ENCODE results near the gene NACC2. TPM values are rescaled to one million over a fixed set of nuclear protein-coding genes. Genes with fewer than 3 reads are reported as not detected.
"Not testable (repeated sequence)": the region's sequence is repeated elsewhere in the genome, so short reads cannot be mapped to it uniquely, and the experiment has no call there.

The NACC2 gene
- total RNA-seq, 2 donors from 2014 or later = 8.4 to 13.7 TPM

DNA sequence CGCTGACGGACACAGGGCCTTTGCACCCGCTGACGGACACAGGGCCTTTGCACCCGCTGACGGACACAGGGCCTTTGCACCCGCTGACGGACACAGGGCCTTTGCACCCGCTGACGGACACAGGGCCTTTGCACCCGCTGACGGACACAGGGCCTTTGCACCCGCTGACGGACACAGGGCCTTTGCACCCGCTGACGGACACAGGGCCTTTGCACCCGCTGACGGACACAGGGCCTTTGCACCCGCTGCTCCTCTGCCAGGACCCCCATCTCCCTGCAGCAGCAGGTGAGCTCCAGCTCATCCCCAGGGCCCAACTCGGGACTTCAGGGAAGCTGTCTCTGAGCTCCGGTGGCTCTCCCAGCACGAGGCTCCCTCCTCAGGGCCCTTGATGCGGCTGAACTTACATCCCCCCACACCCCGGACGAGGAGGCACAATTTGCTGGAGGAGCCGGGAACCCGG lies 6.6 kb upstream of the NACC2 start:
- H3K9me3 Mint-ChIP-seq; ATAC-seq (replicated peaks in 1 of 2); H3K4me3 Mint-ChIP-seq; H3K27me3 Mint-ChIP-seq (ENCODE audit: low read depth); H3K36me3 Mint-ChIP-seq (ENCODE audit: insufficient read depth in 2 of 2); DNase-seq; H3K27ac Mint-ChIP-seq: not testable (repeated sequence)
- H3K4me1 Mint-ChIP-seq (ENCODE audit: low read depth) = peaks cover 21% of the 10 kb centered on the region

DNA sequence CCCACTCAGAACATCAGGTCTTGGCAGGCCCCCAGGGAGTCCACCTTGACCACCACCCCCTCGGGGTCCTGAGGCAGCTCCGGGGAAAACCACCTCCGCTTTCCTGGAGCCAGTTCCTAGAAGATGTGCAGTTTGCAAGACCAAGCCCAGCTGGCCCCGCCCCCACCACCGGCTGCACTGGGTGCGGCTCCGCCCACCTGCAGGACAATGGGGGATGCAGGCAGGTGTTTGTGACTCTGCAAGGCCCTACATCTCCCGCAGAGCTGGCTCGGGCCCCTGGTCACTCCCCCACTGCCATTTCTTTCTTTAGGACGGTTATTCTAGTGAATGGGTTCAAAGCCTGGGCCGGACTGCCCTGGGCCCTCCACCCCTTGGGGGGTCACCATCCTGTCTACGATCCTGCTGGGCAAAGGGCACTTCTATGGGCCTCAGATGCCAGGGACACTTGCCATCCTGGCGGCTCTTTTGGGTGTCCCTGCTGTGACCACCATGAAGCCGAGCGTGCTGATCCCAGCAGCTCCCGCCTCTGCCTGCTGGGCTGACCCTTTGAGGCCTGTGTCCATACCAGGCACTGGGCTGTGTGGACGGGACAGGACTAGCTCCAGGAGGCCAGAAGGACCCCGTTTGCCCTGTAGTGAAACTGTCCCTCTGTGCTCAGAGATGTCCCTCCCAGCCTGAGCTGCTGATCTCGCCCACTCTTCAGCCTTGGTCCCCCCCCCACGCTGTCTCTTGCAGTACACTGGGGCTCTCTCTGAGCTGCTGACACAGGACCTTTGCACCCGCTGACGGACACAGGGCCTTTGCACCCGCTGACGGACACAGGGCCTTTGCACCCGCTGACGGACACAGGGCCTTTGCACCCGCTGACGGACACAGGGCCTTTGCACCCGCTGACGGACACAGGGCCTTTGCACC lies 5.9 kb upstream of the NACC2 start:
- ATAC-seq (replicated peaks in 1 of 2) (no peak), DNase-seq (no peak)
- Mint-ChIP-seq H3K36me3 (ENCODE audit: insufficient read depth in 2 of 2) (no peaks in the 10 kb centered on the region), H3K9me3 (no peaks in the 10 kb centered on the region), H3K27ac (no peak overlapping the region), H3K27me3 (ENCODE audit: low read depth) (no peaks in the 10 kb centered on the region), H3K4me3 (no peak overlapping the region), H3K4me1 (ENCODE audit: low read depth) (peaks cover 14% of the 10 kb centered on the region)

DNA sequence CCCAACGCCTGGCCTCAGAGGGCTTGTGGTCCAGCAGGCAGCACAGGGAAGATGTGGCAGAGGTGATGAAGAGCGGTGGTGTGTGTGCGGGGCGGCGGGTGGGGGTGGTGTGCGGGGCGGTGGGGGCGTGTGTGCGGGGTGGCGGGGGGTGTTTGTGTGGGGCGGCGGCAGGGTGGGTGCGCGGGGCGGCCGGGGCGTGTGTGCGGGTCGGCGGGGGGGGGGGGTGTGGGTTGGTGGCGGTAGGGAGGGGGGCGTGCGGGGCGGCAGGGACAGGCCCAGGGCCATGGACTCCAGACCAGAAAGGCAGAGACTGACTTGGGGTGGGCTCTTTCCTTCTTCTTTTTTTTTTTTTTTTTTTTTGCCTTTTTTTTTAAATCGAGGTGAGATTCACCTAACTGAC lies 4.5 kb upstream of the NACC2 start:
- no peak for DNase-seq
- Mint-ChIP-seq H3K36me3 (ENCODE audit: insufficient read depth in 2 of 2) (no peaks in the 10 kb centered on the region), H3K4me1 (ENCODE audit: low read depth) (peaks cover 8% of the 10 kb centered on the region), H3K27me3 (ENCODE audit: low read depth) (no peaks in the 10 kb centered on the region), H3K9me3 (no peaks in the 10 kb centered on the region), H3K27ac (no peak overlapping the region), H3K4me3 (no peak overlapping the region)
- ATAC-seq (replicated peaks in 1 of 2) = no peak

DNA sequence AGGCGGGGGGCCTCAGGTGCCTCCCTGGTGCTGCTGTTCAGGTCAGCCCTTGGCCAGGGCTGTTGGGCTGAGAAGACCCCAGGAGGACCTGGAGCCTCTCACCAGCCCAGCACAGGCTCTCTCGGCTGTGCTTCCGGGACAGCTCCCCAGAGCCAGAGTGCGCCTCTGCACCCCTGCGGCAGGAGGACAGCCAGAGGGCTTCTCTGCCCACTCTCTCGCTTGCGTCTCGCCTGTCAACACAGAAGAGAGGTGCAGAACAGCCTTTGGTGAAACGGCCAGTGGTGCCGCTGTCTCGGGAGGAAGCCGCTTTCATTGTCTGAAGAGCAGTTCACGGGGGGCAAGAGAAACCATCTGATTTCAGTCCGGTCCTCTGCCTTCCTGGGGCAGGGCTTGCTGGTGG lies 3.8 kb upstream of the NACC2 start:
- DNase-seq (no peak), ATAC-seq (replicated peaks in 1 of 2) (no peak)
- H3K4me3 Mint-ChIP-seq = peak overlapping the region; percentile 34 to 52
- H3K27me3 Mint-ChIP-seq (ENCODE audit: low read depth) = no peaks in the 10 kb centered on the region
- peaks cover 8% of the 10 kb centered on the region for H3K4me1 Mint-ChIP-seq (ENCODE audit: low read depth)
- H3K36me3 Mint-ChIP-seq (ENCODE audit: insufficient read depth in 2 of 2) = no peaks in the 10 kb centered on the region
- H3K9me3 Mint-ChIP-seq = no peaks in the 10 kb centered on the region
- peak overlapping the region; percentile 69 for H3K27ac Mint-ChIP-seq

DNA sequence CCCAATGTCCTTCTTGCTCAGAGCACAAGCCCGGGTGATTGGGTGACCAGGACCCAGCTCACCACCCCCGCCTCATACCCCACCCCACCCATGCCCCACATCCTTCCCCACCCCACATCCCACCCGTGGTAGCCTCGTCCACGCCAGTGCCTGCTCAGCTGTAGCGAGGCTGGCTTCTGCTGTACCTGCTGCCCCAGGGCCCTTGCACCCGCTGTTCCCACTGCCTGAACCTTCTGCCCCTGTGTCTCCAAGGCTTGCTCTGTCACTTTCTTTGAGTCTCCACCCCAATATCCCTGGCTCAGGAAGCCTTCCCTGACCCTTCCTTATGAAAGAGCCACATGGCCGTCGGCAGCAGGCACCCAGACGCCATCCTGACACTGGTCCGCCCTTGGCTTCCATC lies 3.1 kb upstream of the NACC2 start:
- no peak for DNase-seq
- peaks cover 8% of the 10 kb centered on the region for H3K4me1 Mint-ChIP-seq (ENCODE audit: low read depth)
- H3K9me3 Mint-ChIP-seq = no peaks in the 10 kb centered on the region
- no peak overlapping the region for H3K4me3 Mint-ChIP-seq
- H3K27ac Mint-ChIP-seq = no peak overlapping the region
- H3K27me3 Mint-ChIP-seq (ENCODE audit: low read depth) = no peaks in the 10 kb centered on the region
- no peaks in the 10 kb centered on the region for H3K36me3 Mint-ChIP-seq (ENCODE audit: insufficient read depth in 2 of 2)
- no peak for ATAC-seq (replicated peaks in 1 of 2)

DNA sequence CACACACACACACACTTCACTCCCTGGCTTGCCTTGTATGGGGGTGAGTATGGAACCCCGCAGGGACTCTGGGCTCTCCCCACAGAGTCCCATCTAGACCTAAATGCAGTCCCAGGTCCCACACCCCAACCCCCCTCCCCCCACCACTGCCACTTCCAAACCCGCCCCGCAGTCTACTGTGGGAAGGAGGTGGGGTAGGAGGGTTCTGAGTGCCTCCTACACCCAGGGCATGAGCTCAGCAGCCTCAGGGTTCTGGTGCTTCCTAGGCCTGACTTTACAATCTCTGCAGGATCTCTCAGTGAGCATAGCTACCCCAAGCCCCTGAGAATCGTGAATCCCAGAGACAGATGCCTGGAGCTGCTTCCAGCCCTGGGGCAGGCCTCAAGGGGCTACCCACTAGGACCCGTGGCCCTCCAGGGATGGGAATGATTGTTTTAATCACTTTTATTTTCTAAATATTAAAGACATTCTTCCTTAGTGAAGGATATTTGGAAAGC lies 1.5 kb upstream of the NACC2 start:
- H3K4me3 Mint-ChIP-seq = peak overlapping the region; percentile 71 to 74
- ATAC-seq (replicated peaks in 1 of 2) = no peak
- H3K36me3 Mint-ChIP-seq (ENCODE audit: insufficient read depth in 2 of 2) = no peaks in the 10 kb centered on the region
- H3K4me1 Mint-ChIP-seq (ENCODE audit: low read depth) = peaks cover 8% of the 10 kb centered on the region
- H3K27ac Mint-ChIP-seq = no peak overlapping the region
- H3K9me3 Mint-ChIP-seq = no peaks in the 10 kb centered on the region
- H3K27me3 Mint-ChIP-seq (ENCODE audit: low read depth) = no peaks in the 10 kb centered on the region
- DNase-seq = no peak

DNA sequence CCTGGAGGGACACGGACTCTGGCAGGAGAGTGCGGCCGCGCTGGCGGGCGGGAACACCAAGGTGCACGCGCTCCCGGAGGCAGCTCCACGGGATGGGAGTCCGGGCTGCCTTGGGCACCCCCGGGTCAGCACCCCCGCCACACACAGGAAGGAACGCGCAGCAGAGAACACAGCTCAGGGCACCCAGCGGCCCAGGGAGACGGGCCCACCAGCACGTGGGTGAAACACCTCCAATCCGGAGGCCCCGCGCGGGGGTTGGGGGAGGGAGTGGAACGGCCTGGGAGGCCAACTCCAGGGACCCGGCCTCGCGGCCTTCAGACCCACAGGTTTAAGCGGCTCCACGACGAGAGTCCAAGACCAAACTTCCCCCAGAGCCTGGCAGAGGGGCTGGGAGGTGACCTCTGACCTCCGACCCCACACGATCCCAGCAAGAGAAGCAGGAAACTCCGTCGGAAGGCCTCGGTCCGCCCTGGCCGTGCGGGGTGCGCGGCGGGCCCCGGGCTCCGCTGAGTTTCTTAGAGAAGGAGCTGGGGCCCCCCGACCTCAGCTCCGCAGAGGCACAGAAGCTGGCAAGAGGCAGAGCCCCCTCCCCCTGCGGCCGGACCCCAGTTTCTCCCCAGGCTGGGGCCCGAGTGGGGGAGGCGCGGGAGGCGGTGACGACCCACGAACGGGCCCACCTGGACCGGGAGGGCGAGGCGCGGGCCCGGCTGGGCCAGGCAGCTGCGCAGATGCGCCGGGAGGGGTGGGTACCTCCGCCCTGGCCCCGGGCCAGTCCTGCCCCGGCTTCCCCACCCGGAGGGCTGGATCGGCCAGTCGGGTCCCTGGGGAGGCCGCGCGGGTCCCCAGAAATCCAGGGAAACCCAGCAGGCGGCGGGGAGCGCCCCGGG lies 851 bp downstream of the NACC2 start:
- H3K36me3 Mint-ChIP-seq (ENCODE audit: insufficient read depth in 2 of 2) = no peaks in the 10 kb centered on the region
- peaks cover 12% of the 10 kb centered on the region for H3K4me1 Mint-ChIP-seq (ENCODE audit: low read depth)
- no peaks in the 10 kb centered on the region for H3K9me3 Mint-ChIP-seq
- ATAC-seq (replicated peaks in 1 of 2) (peak; percentile 61 to 68), DNase-seq (peak; percentile 73)
- H3K4me3 Mint-ChIP-seq = peak overlapping the region; percentile 86
- no peak overlapping the region for H3K27ac Mint-ChIP-seq
- H3K27me3 Mint-ChIP-seq (ENCODE audit: low read depth) = no peaks in the 10 kb centered on the region

DNA sequence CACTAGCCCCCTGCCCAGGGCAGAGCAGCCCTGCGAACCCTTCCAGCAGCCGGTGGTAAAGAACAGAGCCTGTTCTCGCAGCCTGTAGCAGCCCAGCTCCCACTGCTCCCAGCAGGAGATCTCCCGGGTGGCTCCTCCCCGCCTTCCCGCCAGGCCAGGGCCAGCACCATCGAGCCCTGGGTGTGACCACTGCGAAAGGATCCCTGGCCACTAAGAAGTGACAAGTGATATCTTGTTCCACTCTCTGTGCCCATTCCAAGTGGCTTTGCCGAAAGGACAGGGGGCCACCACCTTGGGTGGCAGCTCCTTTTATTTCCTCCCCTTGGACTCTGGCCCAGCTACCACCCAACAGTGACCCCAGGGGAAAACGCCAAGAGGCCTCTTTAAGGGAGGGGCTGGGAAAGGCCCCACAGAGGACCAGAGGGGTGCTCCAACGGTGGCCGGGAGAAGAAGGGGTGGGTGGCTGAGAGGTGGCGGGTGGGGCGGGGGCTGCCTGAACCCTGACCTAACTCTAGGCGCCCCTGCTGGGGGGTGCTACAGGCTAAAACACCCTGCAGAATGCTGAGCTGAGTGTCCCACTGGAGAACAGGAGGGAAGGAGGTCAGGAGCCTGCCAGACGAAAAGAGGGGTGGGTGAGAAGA lies 1.6 kb downstream of the NACC2 start:
- DNase-seq (no peak), ATAC-seq (replicated peaks in 1 of 2) (no peak)
- no peaks in the 10 kb centered on the region for H3K36me3 Mint-ChIP-seq (ENCODE audit: insufficient read depth in 2 of 2)
- no peaks in the 10 kb centered on the region for H3K9me3 Mint-ChIP-seq
- H3K27me3 Mint-ChIP-seq (ENCODE audit: low read depth) = no peaks in the 10 kb centered on the region
- peak overlapping the region; percentile 86 for H3K4me3 Mint-ChIP-seq
- H3K27ac Mint-ChIP-seq = no peak overlapping the region
- H3K4me1 Mint-ChIP-seq (ENCODE audit: low read depth) = peaks cover 5% of the 10 kb centered on the region

DNA sequence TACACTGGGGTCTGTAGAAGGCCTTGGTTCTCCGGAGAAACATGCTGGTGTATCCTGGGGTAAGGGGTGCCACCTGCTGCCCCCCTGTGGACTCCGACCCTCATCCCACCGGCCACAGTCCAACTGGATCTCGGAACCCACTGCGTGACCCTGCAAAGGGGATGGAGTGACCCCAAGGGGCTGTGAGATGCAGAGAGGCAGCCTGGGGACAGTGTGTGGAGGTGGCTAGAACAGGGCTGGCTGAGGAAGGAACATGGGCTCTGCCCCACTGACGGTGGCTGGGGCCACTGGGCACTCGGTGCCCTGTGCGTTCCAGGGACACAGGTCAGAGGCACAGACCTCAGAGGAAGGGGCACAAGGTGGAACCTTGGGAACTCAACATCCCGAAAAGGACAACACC lies 2.3 kb downstream of the NACC2 start:
- Mint-ChIP-seq H3K4me3 (peak overlapping the region; percentile 49 to 51), H3K4me1 (ENCODE audit: low read depth) (peaks cover 4% of the 10 kb centered on the region), H3K9me3 (no peaks in the 10 kb centered on the region), H3K27ac (no peak overlapping the region), H3K36me3 (ENCODE audit: insufficient read depth in 2 of 2) (no peaks in the 10 kb centered on the region), H3K27me3 (ENCODE audit: low read depth) (no peaks in the 10 kb centered on the region)
- ATAC-seq (replicated peaks in 1 of 2) = no peak
- DNase-seq = no peak

DNA sequence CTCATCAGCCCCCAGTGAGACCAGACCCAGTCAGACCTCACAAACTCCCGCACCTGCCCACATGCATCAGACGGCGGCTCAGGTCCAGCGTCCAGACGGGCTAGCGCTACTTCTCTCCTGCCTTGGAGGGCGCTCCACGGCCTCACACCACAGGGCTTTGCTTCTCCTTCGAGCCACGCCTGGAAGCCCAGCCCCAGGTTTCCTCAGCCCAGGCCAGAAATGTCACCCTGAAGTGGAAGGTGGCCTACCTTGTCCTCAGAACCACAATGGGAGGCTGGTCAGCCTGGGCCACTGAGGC lies 2.8 kb downstream of the NACC2 start:
- peak overlapping the region in 1 of 2 donors; percentile 49 for H3K4me3 Mint-ChIP-seq
- H3K27ac Mint-ChIP-seq = no peak overlapping the region
- no peaks in the 10 kb centered on the region for H3K27me3 Mint-ChIP-seq (ENCODE audit: low read depth)
- no peaks in the 10 kb centered on the region for H3K9me3 Mint-ChIP-seq
- ATAC-seq (replicated peaks in 1 of 2) (no peak), DNase-seq (no peak)
- H3K36me3 Mint-ChIP-seq (ENCODE audit: insufficient read depth in 2 of 2) = no peaks in the 10 kb centered on the region
- H3K4me1 Mint-ChIP-seq (ENCODE audit: low read depth) = peaks cover 4% of the 10 kb centered on the region

DNA sequence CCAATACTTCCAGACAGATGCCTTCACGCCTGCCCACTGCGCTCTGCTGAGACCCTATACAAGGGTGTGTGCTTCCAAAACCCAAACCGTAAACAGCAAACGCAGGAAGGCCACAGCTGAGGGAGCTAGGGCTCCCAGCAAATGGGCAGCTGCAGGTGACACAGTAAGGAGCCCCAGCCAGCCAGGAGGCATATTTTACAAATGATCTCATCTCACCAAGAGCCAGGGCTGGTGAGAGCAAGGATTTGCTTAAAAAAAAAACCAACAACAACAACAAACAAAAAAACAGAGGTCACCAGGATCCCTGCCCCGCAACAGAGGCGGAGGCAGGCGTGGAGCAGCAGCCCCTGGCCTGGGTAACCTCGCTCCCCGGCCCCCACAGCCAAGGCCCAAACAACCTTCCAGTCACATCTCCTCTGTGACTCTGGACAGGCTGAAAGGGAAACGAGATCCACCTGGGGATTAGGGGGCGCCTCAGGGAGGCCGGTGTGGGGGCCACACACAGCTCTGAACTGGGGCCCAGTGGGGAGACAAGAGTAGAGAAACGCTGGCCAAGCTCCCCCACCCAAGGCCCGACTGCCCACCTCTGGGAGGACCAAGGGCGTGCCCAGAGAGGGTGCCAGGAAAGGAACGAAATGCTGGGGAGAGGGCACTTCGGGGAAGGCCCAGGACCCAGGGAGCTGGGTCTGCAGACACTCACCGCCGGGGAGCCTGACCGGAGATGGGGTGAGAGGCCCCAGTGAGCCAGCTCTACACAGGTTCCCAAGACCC lies 3.3 kb downstream of the NACC2 start:
- H3K27me3 Mint-ChIP-seq (ENCODE audit: low read depth) = no peaks in the 10 kb centered on the region
- H3K4me1 Mint-ChIP-seq (ENCODE audit: low read depth) = peaks cover 4% of the 10 kb centered on the region
- no peaks in the 10 kb centered on the region for H3K36me3 Mint-ChIP-seq (ENCODE audit: insufficient read depth in 2 of 2)
- no peaks in the 10 kb centered on the region for H3K9me3 Mint-ChIP-seq
- no peak for ATAC-seq (replicated peaks in 1 of 2)
- no peak overlapping the region for H3K27ac Mint-ChIP-seq
- DNase-seq = no peak
- H3K4me3 Mint-ChIP-seq = no peak overlapping the region

DNA sequence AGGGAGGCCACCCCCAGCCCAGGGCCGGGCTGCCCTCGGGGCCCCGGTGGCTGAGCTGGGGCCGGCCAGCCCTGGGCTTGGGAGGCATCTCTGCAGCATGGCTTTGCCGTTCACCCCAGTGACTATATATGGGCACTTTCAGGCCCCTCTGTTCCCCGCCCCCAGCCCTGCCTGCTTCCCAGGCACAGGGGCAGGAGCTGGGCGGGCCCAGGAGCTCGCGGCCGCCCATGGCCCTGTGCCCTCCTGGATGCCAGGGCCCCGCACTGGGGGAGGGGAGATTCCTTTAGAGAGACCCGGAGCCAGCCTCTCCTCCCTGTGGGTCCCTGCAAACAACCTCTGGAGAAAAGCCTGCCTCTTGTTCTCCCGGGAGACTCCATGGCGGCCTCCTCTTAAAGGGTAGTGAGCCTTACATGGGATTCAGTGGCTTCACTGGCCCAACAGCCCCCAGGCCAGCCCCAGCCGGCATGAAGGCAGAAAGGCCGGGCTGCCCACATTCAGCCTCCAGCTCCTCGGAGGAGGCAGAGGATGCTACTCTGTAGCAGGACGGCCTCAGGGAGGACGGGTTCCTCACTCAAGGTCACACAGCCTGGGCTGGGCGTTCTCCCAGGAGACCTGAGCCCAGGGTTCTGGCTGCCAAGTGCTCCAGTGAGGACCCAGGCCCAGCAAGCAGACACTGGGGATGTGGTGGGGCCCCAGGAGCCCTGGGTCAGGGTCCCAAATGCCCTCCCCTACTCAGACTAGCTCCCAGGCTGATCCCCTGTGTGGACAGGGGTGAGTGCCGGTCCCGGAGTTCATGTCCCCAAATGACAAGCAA lies 4.1 kb downstream of the NACC2 start:
- DNase-seq (no peak), ATAC-seq (replicated peaks in 1 of 2) (no peak)
- Mint-ChIP-seq H3K4me1 (ENCODE audit: low read depth) (peaks cover 4% of the 10 kb centered on the region), H3K4me3 (no peak overlapping the region), H3K9me3 (no peaks in the 10 kb centered on the region), H3K36me3 (ENCODE audit: insufficient read depth in 2 of 2) (no peaks in the 10 kb centered on the region), H3K27me3 (ENCODE audit: low read depth) (no peaks in the 10 kb centered on the region), H3K27ac (no peak overlapping the region)
